Daoy (cell line): ENCODE data around the gene CHL1. TPM values are rescaled to one million over a fixed set of nuclear protein-coding genes. Genes with fewer than 3 reads are reported as not detected.
"Not testable (repeated sequence)": the region's sequence is repeated elsewhere in the genome, so short reads cannot be mapped to it uniquely, and the experiment has no call there.

ENCODE experiments used
- DNase-seq: peaks from one replicate; pipeline ENCODE4 v3.0.0-alpha.2; 2015; ENCODE audit warnings: low read depth
- total RNA-seq: library from RNA; depleted of rRNA; stranded (reverse); fragments of >200 nt; shearing (Covaris generic); gene quantifications from 2 replicates; pipeline ENCODE4 v1.2.3, GENCODE V29; 2014

CHL1 gene
- total RNA-seq, 1 experiment from 2014 or later: not detected

DNA sequence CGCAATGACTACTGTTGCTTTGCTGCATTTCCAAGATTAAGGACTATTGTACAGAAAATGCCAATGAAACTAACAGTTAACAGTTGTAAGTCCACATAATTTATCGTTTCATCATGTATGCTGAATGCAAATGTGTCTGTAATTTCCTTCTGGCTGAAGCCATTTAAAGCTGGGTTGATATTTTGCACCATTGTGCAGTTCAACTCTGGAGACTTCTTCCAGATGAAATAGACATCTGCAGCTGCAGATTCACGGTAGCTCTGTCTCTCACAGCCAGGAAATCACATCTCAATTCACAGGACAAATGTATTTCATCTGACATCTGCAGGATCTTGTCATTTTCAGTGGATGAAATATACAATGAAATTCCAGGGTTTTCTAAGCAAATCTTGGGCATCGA lies 145.4 kb downstream of the CHL1 start:
- no peak for DNase-seq

GRCh38 chr3:346186-346585 lies 149.6 kb downstream of the CHL1 start:
- DNase-seq: no peak

- DNase-seq: no peak
Measured at GRCh38 chr3:347581-347980, 151.0 kb downstream of the CHL1 start.

- no peak for DNase-seq
Measured at GRCh38 chr3:350871-351371, 154.4 kb downstream of the CHL1 start.

DNA sequence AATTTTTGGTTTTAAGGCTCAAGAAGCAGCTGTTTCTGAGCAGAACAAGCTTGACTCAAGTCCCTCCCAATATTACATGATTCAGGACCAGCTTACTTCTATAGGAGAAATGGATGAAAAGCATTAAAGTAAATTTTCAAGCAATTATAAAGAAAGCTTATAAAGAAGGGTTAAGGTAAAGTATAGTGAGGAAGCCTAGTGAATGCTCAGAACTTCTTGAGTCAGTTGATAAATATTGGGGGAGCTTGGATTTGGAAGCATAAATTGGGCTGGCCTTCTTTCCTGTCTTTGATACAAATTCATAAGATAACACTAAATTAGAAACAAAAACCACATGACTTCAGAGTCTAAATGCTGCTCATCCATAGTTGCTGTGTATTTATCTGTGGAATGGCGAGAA lies 156.0 kb downstream of the CHL1 start:
- no peak for DNase-seq

GRCh38 chr3:353191-353739 lies 156.7 kb downstream of the CHL1 start:
- DNase-seq: no peak

DNA sequence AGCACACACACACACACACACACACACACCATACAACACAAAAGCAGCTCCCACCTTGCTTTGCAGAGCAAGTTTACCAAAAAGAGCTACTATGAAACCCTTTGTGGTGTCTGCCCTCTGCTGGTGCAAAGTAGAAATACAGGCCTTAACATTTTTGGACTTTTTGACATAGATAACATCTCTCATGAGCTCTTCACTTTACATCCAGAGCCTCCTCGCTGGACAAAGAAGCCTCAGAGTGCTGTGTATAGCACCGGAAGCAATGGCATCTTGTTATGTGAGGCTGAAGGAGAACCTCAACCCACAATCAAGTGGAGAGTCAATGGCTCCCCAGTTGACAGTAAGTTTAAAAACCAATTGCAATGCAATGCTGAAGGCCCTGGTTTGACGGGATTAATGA lies 157.9 kb downstream of the CHL1 start:
- no peak for DNase-seq

DNA sequence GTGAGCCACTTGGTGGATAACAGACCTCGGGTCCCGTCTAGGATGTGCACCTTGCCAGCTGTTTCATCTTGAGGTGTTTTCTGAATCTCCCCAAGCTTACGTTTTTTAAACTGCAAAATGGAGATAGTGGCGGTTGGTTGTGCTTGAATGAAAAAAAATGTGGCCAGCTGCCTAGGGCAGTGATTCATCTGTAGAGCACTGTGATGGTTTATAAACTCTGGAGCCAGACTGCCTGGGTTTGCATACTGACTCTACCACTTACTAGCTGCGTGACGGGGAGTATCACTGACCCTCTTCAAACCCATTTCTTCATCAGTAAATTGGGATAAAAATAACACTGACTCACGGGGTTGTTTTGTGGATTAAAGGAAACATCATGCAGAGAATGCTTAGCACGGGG lies 159.1 kb downstream of the CHL1 start:
- no peak for DNase-seq

DNA sequence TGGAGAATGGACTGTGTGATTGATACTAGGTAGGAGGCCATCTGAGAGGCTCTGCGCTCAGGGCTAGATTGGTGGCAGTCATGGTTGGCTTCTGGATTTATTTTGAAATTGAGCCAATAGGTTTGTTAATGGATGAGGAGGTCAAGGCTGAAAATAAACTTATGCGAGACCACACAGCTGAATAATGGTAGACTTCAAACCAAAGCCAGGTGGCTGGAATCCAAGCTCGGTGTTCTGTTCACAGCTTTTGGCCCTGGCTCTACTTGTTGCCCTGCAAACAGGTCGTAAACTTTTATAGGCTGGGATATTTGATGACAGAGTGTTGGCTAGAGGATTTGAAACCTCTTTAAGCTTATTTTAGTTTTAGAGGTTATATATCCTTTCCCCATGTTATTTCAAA lies 160.4 kb downstream of the CHL1 start:
- DNase-seq: no peak

DNA sequence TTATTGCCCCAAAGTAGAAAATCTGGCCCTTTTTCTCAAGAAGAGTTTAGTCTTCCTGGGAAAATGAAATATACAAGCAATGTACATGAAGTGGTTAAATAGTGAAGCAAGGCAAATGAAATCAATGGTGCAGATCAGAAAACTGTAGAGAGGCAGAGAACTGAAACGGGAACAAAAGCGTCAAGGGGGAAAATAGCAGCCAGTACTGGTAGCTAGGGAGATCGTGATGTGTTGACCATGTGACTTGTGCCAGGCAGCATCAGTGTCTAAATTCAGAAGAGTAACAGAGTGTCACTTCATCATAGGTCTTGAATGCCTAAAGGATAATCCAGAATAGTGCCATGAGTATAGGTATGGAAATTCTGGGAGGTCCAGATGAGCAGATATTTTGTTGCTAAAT lies 163.1 kb downstream of the CHL1 start:
- DNase-seq: no peak

DNA sequence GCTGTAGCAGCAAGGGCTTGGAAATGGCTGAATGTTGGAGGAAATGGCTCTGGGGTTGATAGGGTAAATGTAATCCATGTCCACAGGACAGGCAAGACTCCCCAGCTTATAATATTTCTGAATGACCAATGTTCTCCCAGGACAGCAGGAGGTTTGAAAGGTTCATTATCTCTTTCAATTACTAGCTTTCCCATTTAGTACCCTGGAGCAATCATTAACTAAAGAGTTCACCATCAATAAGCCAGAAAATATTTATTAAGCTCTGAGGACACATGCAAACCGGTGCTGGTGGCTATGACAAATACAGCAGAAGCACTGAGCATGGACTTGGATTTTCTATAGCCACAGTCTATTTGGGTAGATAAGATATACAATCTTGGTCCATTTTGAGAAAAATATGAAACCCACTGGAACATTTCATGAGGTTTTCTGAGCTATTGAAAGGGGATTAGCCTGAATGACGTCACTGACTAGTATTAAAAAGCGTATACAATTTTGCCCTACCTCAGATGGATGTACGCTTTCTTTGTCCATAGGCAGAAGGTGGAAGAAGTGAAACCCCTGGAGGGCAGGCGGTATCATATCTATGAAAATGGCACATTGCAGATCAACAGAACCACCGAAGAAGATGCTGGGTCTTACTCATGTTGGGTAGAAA lies 166.2 kb downstream of the CHL1 start:
- DNase-seq: no peak

DNA sequence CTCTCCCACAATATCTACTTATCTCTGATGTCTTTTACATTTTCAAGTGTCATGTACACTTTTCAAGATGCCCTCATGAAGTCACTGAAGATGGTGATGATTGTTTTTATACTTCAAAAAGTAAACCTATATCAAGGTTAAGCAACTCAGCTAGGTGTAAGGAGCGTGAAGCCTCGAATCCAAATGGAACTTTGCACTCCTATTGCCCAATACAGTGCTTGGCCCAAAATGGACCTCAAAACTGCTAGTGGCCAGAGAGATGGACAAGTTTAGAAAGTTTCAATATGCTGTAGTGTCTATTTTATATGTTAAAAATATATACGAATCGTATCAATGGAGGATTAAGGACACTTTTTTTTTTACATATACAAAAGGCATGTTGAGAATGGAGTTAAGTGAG lies 167.7 kb downstream of the CHL1 start:
- no peak for DNase-seq

DNA sequence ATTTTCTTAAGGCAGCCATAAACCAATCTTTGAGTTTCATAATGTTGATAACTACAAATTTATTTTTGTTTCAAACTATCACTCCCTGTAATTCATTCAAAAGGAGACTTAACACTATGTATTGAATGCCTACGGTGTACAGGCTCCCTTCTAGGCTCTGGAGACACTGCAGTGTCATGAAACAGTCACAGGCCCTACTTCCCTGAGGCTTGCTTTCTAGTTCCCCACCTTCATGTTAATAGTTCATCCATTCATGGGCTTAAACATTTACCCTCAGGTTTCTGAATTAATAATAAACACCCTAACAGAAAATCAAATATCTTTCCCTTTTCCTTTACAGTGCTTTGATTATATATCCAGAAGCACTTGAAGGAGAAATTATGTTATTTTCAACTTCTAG lies 168.7 kb downstream of the CHL1 start:
- DNase-seq: no peak

DNA sequence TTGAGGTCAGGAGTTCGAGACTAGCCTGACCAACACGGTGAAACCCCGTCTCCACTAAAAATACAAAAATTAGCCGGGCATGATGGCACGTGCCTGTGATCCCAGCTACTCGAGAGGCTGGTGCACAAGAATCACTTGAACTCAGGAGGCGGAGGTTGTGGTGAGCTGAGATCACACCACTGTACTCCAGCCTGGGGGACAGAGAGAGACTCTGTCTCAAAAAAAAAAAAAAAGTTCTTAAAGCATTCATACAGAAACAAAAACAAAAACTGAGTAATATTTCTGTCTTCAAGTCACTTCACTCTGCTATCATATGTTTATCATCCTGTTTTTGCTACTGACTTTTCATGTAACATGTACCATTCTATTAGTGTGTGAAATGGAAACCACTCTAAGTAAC lies 169.7 kb downstream of the CHL1 start:
- not testable (repeated sequence) for DNase-seq

- no peak for DNase-seq
Measured at GRCh38 chr3:373193-373779, 176.7 kb downstream of the CHL1 start.

GRCh38 chr3:374459-374858 lies 177.9 kb downstream of the CHL1 start:
- no peak for DNase-seq

DNA sequence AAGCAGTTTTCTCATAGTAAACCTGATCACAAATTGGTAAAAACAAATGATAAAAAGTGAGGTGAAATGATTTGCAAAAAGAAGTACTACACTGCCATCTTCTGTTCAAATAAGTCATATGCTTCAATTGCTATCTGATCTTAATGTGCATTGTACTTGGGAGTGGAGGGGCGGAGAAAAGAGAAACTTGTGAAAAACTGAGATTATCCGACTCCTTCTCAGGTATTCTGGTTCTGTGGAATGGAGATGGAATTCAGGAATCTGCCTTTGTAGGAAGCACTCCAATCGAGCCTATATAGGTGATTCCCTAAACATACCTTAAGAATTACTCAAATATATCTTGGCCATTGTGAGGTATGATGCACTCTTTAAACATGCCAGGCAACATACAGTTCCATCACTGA lies 180.6 kb downstream of the CHL1 start:
- DNase-seq: no peak

- DNase-seq: no peak
Measured at GRCh38 chr3:380801-381200, 184.2 kb downstream of the CHL1 start.

GRCh38 chr3:385151-385550 lies 188.6 kb downstream of the CHL1 start:
- no peak for DNase-seq

- no peak for DNase-seq
Measured at GRCh38 chr3:394775-395174, 198.2 kb downstream of the CHL1 start.

- DNase-seq: no peak
Measured at GRCh38 chr3:396293-396692, 199.7 kb downstream of the CHL1 start.

DNA sequence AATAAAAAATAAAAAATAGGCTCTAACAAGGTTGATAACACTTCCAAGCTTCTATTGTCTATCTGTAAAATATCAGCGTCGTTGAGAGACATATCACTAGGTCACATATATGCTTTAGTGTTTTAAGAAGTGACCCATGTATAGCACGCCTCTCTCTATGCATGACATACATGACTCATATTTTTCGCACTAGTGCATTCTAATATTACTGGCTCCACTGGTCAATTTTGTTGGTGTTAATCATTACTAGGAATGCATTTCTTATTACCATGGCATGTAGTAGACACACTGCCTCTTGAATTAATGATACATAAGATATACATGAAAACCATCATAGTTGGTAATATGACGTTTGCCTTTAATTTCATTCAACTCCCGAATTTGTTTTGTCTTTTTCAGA lies 203.1 kb downstream of the CHL1 start:
- no peak for DNase-seq

DNA sequence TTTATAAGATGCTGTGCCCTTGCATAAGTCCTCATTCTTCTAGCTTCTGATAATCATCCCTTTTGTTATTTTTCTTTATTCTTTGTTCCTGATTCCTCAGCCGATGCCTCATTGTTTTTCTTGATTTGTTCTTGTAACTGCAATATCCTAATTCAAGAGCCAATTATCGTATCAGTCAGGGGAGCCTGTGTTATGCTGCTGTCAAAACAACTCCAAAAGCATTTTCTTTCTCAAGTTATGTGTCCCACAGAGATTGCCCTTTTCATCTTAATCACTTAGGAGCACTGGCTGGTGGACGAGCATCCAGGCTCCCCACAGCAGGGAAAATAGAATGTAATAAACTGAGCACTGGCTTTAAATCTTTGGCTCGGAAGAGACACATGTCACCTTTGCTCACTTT lies 207.3 kb downstream of the CHL1 start:
- no peak for DNase-seq

GRCh38 chr3:409011-409410 lies 212.4 kb downstream of the CHL1 start:
- DNase-seq: no peak
